Stimulated activated CD4-positive, alpha-beta T cell treated with anti-CD3 and anti-CD28 coated beads, TNF-alpha, amount 100 ng/mL, for 1 hour (primary cell): ENCODE results near the gene NBPF1.
"Not testable (repeated sequence)": the region's sequence is repeated elsewhere in the genome, so short reads cannot be mapped to it uniquely, and the experiment has no call there.

Experiments used
- DNase-seq, 3 donors: peaks; one replicate each; pipeline ENCODE4 v3.0.0-alpha.2; 2020; ENCODE audit warnings: low read depth in 3 of 3, low spot score in 1 of 3

The NBPF1 gene

DNA sequence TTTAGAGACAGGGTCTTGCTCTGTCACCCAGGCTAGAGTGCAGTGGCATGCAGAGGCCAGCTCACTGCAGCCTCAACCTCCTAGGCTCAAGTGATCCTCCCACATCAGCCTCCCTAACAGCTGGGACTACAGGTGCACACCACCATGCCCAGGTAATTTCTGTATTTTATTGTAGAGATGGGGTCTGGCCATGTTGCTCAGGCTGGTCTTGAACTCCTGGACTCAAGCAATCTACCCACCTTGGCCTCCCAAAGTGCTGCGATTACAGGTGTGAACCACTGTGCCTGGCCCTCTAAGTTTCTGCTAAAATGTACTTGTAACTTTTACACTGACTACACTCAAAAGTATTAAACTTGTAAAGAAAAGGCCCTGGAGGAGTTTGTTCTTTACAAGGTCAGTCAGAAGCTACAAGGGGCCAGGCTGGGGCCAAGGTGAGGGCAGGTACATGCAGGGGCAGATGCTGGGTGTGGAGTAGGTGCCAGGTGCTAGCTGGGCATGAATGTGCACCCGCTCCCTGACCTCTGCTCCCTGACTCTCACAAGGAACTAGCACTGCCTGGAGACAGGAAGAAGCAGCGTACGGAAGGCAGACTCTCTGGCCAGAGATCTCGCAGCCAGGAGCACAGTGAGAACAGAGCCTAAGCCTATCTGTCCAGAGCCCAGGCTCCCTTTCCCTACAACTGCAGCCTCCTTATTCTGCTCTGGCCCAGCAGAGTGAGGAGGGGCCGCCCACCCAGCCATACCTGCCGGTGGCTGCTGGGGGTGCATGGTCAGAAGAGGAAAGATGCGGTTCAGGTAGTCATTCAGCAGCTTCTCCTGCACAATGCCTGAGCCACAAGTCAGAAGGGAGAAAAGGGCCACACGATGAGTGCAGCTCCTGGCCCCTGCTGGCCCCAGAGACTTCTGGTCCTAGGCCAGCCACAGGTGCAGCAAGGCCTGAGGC is 28.9 kb upstream of the NBPF1 start:
- not testable (repeated sequence) for DNase-seq

DNA sequence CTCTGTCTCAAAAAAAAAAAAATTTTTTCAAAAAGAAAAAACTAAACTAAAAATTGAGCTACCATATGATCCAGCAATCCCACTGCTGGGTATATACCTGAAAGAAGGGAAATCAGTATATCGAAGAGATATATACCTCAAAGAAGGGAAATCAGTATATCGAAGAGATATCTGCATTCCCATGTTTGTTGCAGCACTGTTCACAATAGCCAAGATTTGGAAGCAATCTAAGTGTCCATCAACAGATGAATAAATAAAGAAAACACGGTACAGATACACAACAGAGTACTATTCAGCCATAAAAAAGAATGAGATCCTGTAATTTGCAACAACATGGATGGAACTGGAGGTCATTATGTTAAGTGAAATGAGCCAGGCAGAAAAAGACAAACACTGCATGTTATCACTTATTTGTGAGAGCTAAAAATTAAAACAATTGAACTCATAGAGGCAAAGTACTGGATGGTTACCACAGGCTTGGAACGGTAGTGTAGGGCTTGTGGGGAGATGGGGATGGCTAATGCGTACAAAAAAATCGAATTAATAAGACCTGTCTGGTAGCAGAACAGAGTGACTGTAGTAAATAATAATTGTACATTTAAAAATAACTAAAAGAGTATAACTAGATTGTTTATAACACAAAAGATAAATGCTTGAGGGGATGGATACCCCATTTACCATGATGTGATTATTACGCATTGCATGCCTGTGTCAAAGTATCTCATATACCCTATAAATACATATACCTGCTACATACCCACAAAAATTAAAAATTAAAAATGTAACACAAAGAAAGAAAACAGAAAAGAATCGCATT is 28.0 kb upstream of the NBPF1 start:
- not testable (repeated sequence) for DNase-seq

DNA sequence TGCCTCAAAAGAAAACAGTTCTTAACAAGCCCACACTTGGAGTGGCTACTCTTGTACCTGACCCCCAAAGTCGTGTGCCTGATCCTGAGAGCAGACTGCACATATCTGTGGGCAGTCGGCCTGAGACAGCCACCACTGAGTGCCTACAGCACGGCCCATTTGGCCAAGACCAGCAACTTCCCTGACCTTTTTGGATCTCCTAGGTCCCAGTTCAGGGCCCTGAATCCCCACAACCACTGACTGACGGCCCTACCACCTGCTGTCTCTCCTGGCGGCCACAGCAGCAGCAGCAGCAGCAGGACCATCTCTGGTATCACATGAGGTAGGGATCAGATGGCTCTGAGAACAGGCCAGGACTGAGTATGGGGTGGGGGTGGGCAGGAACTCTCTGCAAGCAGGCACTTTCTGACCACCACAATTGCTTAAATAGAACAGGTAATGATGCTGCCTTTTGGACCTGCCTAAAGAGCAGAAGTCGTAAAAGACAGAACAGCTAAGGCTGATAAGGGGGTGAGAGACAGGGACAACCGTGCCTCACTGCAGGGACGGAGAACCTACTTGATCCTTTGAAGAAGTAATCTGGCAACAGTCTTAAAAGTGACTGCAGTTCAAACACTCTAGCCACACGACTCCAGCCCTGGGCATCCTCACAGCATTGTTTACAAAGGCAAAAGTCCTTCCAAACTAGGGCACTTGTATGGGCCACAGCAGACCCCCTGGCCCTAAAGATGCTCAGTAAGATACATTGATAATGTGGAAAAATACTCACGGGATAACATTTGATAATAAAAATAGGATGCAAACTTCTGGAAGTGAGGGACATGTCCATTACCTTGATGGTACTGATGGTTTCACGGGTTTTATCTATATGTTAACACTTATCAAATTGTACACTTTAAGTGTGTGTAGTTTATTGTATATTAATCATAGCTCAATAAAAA is 26.0 kb upstream of the NBPF1 start:
- not testable (repeated sequence) for DNase-seq

DNA sequence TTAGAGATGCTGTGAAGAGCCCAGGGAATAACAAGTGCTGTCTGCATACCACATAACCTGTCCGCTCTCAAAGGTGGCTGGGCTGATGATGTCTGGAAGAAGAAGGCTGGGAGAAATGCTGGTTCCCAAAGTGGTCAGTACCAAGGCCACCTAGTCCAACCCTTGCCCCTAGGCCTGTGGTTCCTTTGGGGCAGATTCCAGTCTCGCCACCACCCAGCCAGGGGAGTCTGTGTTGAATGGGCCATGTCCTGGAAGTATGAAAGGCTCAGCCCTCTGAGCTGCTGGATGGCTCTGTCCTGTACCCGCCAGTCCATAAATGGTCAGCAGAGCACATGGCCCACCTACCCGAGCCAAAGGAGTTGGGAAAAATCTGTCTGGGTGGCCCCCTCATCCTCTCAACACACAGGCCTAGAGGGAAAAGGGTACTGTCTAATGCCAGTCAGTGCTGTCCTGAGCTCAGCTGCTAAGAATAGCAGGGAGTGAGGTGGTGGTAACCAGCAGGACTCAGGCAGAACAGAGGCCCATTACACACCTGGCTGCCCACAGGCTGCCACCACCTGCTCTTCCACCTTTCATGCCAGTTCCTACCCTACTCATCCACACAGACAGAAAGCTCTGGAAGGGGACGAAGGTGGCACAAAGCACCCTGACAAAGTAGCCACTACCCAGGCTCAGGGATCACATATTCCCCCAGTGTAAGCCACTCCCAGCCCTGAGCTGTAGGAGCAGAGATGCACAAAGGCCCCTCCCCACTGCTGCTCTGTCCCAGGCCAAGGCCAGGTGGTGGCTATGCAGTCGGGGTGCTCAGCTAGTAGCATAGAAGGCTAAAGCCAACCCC is 24.8 kb upstream of the NBPF1 start:
- DNase-seq = not testable (repeated sequence)

DNA sequence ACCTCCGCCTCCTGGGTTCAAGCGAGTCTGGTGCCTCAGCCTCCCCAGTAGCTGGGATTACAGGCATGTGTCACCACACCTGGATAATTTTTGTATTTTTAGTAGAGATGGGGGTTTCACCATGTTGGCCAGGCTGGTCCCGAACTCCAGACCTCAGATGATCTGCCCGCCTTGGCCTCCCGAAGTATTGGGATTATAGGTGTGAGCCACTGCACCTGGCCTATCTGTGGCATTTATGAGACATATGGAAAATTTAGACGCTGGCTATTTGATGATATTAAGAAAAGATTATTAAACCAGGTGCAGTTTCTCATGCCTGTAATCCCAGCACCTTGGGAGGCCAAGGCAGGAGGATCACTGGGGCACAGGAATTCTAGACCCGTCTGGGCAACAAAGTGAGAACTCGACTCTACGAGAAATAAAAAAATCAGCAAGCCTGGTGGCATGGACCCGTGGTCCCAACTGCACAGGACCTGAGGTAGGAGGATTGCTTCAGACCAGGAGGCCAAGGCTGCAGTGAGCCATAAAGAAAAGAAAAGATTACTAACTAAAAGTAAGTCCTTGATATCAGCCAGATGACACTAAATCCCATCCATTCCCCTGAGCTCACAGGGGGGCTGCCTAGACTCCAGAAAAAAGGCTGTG is 23.3 kb upstream of the NBPF1 start:
- DNase-seq = not testable (repeated sequence)

DNA sequence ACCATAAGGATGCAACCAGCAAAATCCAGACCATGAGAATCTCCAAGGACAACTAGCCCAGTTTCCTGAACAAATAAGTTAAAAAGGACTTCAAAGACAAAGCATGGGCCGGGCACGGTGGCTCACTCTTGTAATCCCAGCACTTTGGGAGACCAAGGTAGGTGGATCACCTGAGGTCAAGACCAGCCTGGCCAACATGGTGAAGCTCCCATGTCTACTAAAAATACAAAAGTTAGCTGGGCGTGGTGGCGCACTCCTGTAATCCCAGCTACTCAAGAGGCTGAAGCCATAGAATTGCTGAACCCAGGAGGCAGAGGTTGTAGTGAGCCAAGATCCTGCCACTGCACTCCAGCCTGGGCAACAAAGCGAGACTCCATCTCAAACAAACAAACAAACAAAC is 22.6 kb upstream of the NBPF1 start:
- DNase-seq = not testable (repeated sequence)

DNA sequence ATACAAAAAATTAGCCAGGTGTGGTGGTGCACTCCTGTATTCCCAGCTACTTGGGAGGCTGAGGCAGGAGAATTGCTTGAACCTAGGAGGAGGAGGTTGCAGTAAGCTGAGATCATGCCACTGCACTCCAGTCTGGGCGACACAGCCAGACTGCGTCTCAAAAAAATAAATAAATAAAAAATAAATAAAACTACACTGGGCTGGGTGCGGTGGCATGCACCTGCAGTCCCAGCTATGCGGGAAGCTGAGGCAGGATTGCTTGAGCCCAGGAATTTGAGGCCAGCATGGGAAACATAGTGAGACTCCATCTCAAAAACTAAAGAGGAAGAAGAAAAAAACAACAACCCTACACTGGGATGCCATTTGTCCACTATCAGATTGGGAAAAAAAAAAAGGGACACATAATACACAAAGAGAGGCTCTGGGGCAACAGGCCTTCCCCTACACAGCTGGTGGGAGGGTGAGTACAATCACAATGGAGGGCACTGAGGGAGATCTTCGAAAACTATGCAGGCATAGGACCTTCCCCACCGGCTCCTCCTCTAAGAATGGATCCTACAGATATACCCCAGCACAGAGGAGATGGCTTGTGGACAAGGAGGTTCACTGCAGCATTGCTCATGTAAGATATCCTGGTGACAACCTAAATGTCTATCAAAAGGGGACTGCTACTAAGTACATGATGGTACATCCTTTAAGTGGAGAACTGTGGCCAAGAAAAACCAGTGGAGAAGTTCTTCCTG is 20.3 kb upstream of the NBPF1 start:
- not testable (repeated sequence) for DNase-seq

- not testable (repeated sequence) for DNase-seq
These were observed 18.9 kb upstream of the NBPF1 start for GRCh38 chr1:16632044-16632850.

DNA sequence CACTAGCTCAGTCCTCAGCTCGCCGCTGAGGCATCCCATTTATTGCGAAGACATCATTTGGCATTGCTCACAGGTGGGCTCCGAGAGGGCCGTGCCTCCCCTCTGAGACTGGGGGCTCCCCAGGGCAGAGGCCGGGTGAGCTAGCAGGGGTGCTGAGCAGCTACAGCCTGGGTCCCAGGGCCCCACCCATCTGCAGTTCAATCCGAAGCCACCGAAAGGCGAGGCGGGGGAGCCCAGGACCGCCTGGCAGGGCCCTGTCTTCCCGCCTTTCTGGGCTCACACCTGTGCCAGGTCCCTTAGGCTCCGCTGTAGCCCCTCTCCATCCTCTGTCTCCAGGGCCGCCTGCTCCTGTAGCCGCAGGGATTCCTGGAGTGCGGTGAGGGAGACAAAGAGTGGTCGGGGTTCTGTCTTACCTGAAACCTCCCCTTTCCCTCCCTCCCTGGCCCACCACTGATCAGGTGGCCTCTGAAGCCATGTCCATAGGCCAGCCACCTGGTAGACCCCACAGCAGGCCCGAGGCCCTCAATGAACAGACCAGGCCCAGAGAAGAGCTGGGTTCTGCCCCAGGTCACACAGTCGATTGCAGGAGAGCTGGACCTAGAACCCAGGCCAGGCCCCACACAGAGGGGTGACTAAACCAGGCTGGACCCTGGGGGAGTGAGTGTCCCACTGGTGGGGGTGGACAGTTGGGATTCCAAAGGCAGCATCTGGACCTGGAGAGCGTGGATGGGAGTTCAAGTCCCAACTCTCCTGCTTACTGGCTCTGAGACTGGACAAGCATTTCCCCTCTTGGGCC is 18.1 kb upstream of the NBPF1 start:
- no peak for DNase-seq

DNA sequence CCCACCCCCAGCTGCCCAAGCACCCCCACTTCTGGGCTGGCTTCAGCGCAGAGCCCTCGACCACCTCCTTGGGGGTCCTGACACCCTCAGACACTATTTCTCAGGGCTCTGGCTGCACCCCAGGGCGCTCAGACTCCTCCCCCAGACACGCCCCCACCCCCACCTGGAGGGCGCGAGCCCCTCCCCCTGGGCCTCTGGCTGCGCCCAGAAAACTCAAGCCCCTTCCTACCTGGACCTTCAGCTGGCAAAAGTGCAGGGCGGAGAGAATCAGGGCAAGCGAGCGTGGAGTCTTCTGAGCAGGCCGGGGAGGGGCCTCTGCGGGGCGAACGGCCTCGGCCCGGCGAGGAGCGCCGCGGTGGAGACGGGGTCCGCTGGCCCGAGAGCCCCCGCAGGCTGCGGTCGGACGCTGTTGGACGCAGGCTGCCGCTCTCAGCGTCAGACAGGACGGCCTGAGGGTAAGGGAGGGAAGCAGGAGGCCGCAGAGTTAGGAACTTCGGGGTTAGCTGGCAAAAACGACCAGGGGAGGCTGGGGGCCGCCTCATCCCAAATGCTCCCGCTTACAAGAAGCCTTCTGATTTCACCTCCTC is 17.4 kb upstream of the NBPF1 start:
- DNase-seq = no peak

DNA sequence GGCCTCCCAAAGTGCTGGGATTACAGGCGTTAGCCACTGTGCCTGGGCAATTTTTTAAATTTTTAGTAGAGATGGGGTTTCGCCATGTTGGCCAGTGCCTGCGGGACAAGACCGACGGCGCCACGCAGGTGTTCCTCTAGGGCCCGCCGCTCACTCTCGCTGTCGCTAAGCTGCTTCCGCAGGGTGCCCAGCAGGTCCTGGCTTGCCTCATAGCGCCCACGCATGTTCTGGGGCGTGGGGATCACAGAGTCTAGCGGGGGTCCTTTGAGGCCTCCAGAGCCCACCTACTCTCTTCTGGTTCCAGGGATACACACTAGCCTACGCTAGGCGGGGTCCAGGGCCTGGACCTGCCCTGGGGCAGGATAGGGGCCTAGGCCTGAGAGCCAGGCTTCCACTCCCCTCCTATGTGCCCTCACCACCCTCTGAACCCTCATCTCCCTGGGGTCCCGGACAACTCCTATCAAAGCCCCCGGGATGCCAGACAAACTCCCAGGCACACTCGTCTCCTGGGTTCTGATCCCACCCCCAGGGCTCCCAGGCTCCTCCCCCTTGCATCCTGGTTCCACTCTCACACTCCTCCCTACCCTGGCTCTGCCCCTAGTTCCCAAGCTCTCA is 16.7 kb upstream of the NBPF1 start:
- not testable (repeated sequence) for DNase-seq

DNA sequence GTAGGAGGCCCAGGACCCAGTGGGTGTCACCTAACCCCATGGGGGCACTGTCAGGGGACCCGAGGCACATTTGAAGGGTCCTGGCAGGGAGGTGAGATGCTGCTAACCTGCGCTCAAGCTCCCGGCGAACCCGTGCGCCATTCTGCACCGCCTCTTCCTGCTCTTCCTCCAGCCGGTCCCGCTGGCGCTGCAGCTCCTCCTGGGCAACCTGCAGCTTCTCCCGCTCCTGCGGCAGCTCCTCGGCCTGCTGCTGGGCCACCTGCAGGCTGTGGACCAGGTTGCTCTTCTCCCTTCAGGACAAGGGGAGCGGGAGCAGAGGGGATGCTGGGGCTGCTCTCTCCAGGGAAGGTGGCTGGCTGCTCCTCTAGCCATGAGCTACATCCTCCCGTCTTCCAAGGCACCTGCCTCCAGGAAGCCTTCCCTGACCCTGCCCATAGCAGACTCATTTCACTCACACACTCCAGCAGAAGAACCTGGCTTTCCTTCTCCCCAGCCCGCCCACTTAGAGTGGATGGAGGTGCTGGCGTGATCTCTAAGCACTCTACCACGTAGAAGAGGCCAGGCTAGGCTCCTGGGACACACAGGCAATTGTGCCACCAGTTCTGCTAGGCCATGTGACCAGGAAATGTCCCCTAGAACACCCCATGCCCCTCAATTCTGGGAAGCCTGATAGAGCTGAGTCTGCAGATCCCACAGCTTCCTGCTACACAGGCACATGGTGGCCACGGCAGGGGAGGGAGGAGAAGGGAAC is 15.2 kb upstream of the NBPF1 start:
- no peak for DNase-seq

DNA sequence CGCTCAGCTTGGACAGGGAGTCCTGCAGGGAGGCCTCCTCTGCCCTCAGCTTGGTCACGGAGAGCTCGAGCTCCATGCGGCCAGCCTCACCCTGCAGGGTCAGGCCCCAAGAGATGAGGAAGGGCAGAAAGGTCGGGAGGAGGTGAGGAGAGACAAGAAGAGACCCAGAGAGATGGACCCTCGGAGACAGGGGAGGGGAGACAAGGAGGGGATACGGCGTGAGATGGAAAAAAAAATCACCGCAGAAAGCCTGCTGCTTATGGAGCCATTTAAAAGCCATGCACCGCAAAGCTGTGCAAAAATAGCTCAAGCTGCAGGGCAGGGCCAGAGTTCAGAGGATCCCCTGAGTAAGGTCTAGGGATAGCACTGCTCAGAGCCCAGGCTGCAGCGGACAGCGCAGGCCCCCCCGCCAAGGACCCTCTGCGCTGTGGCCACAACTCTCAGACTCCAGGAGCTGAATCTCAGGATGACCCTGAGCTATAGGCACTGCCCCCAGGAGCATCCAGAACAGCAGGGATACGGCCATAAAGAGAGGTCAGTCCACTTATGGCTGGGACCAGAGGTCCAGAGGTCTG is 13.1 kb upstream of the NBPF1 start:
- DNase-seq = not testable (repeated sequence)

DNA sequence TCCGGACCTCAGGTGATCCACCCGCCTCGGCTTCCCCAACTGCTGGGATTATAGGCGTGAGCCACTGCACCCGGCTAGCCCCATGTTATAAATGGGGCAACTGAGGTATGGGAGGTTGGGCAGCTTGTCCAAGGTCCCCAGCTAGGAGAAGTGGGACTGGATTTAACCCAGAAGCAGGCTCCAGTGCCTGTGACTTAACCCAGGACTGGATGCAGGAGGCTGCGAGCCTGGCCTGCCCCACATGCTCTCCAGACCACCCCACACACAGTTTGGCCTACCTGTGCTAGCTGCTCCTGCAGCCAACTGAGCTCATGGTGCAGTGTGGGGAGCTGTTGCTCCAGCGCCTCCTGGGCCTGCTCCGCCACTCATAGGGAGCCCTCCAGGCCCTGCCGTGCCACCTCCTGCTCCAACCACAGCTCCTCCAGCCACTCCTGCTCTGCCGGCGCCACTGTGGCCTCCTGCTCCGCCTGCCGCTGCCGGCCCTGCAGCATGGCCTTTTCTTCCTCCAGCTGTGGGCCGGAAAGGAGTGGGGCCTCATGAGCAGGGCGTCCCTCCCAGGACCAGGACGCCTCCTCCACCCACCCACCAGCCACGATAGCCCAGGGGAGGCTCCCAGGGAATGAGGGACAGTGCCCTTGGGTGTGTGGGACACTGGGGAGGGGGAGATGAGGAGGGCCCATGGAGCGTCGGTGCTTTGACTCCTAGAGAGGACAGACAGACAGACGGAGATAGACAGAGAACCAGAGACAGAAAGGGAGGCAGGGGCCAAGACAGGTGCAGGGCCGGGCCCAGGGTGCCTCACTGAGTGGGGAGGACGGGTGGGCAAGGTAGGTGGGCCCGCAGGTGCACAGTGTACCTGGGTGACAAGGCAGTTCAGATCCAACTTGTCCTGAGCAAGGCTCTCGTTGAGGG is 12.4 kb upstream of the NBPF1 start:
- DNase-seq = no peak
